Keratinocyte (primary cell): Measurements from ENCODE around the gene DMAC2L.

Experiments used
- CTCF ChIP-seq, 3 experiments: IDR thresholded peaks in 1 of 3; conservative IDR thresholded peaks in 1 of 3; optimal IDR thresholded peaks in 1 of 3; 2 replicates in 2 of 3; 3 replicates in 1 of 3; pipeline versions ENCODE3 to v1.5.1; 2011; ENCODE audit warnings: low read length in 3 of 3, mild to moderate bottlenecking in 3 of 3, moderate library complexity in 2 of 3, control low read depth in 1 of 3, inconsistent platforms in 1 of 3; ENCODE audit not compliant: insufficient read depth in 2 of 3; ENCODE audit errors: extremely low read depth in 1 of 3
- EZH2 ChIP-seq: IDR thresholded peaks from one replicate; pipeline ENCODE4 v1.6.1; 2012; ENCODE audit warnings: inconsistent platforms, mild to moderate bottlenecking, low read length, moderate library complexity

GRCh38 chr14:50345846-50346422 is 33.8 kb downstream of the DMAC2L start:
- TF ChIP-seq EZH2 (no peak), CTCF (optimal IDR thresholded peaks at IDR 0.05 in 1 of 3, IDR thresholded peaks at IDR 0.05 in 1 of 3, conservative IDR thresholded peaks at IDR 0.05 in 1 of 3; ENCODE audit: extremely low read depth in 1 of 3, insufficient read depth in 2 of 3, low read length in 3 of 3) (no peak)
